Body of pancreas (tissue), 4 donors: ENCODE data around the gene PAM.

Experiments
- CTCF ChIP-seq, 7 experiments: fragments of 450-650 bp in 4 of 7; fragments of 200-600 bp in 3 of 7; sonication (generic) in 3 of 7; IDR thresholded peaks; one replicate each; pipeline ENCODE4 v1.5.1; 2016 to 2019; ENCODE audit warnings: antibody characterized with exemption in 7 of 7
- POLR2A ChIP-seq, 3 donors: fragments of 450-650 bp; IDR thresholded peaks; one replicate each; pipeline ENCODE4 v1.6.1; 2016; ENCODE audit warnings: antibody characterized with exemption in 3 of 3, mild to moderate bottlenecking in 2 of 3

GRCh38 chr5:102841021-102841420 is 85.9 kb downstream of the PAM start:
- no peak for TF ChIP-seq CTCF (IDR thresholded peaks at IDR 0.05)
- no peak for TF ChIP-seq POLR2A (IDR thresholded peaks at IDR 0.05)
